Erythroblast (primary cell): Measurements from ENCODE around the gene MARK3.

Experiments
- GATA1 ChIP-seq: IDR thresholded peaks from 2 replicates; pipeline ENCODE4 v1.6.1; 2011; ENCODE audit warnings: low read depth, mild to moderate bottlenecking, control low read depth, low read length, moderate library complexity
- POLR2A ChIP-seq: IDR thresholded peaks from 2 replicates; pipeline ENCODE4 v1.6.1; 2011; ENCODE audit warnings: mild to moderate bottlenecking, low read length

GRCh38 chr14:103443111-103443510, 57.9 kb downstream of the MARK3 start:
- no peak for TF ChIP-seq POLR2A
- no peak for TF ChIP-seq GATA1
